Measurements from ENCODE around the gene KIFBP. TPM values are rescaled to one million over a fixed set of nuclear protein-coding genes. Genes with fewer than 3 reads are reported as not detected.

Gene KIFBP
- total and polyA plus RNA-seq, 2 experiments from 2014 or later, result 33.8 to 40.5 TPM

DNA sequence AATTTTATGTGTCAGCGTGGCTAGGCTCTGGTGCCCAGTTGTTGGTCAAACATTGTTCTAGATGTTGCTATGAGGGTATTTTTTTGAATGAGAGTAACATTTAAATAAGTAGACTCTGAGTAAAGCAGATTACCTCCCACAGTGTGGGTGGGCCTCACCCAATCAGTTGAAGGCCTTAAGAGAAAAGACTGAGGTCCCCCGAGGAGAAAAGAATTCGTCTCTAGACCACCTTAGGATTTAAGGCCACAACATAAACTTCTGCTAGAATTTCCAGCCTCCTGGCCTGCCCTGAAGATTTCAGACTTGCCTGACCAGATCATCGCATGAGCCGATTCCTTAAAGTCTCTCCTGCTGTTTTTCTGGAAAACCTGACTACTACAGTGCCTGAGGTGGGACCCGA, 54.2 kb downstream of the KIFBP start:
- no peak overlapping the region for H3K27ac ChIP-seq
- H2AFZ ChIP-seq, result no peak overlapping the region
- TF ChIP-seq EZH2 (IDR thresholded peaks at IDR 0.05; ENCODE audit: borderline replicate concordance) (no peak), EZH2phosphoT487 (IDR thresholded peaks at IDR 0.05; ENCODE audit: low read depth, severe bottlenecking, unreplicated experiment) (no peak)
- TF ChIP-seq, protein P1, sequence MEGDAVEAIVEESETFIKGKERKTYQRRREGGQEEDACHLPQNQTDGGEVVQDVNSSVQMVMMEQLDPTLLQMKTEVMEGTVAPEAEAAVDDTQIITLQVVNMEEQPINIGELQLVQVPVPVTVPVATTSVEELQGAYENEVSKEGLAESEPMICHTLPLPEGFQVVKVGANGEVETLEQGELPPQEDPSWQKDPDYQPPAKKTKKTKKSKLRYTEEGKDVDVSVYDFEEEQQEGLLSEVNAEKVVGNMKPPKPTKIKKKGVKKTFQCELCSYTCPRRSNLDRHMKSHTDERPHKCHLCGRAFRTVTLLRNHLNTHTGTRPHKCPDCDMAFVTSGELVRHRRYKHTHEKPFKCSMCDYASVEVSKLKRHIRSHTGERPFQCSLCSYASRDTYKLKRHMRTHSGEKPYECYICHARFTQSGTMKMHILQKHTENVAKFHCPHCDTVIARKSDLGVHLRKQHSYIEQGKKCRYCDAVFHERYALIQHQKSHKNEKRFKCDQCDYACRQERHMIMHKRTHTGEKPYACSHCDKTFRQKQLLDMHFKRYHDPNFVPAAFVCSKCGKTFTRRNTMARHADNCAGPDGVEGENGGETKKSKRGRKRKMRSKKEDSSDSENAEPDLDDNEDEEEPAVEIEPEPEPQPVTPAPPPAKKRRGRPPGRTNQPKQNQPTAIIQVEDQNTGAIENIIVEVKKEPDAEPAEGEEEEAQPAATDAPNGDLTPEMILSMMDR (IDR thresholded peaks at IDR 0.05; ENCODE audit: poor library complexity), result no peak
- DNase-seq (ENCODE audit: low spot score), result no peak
- H3K4me1 ChIP-seq (ENCODE audit: insufficient read depth), result no peaks in the 10 kb centered on the region
- 92% methylated on average over 6 of the region's 6 CpGs for WGBS (ENCODE audit: low lambda C conversion rate, missing lambda C conversion rate)
- H4K20me1 ChIP-seq (ENCODE audit: insufficient read depth, poor library complexity, severe bottlenecking), result no peaks in the 10 kb centered on the region
- no peaks in the 10 kb centered on the region for H3K79me2 ChIP-seq
- H3K27me3 ChIP-seq, result no peaks in the 10 kb centered on the region
- no peaks in the 10 kb centered on the region for H3K9me2 ChIP-seq (replicated peaks; ENCODE audit: insufficient read depth)
- no peak overlapping the region for H3K4me3 ChIP-seq
- H3K36me3 ChIP-seq (replicated peaks; ENCODE audit: insufficient read depth, low read depth), result no peaks in the 10 kb centered on the region
- no peaks in the 10 kb centered on the region for H3K9me3 ChIP-seq (ENCODE audit: low read depth)
- H3K4me2 ChIP-seq, result no peak overlapping the region

DNA sequence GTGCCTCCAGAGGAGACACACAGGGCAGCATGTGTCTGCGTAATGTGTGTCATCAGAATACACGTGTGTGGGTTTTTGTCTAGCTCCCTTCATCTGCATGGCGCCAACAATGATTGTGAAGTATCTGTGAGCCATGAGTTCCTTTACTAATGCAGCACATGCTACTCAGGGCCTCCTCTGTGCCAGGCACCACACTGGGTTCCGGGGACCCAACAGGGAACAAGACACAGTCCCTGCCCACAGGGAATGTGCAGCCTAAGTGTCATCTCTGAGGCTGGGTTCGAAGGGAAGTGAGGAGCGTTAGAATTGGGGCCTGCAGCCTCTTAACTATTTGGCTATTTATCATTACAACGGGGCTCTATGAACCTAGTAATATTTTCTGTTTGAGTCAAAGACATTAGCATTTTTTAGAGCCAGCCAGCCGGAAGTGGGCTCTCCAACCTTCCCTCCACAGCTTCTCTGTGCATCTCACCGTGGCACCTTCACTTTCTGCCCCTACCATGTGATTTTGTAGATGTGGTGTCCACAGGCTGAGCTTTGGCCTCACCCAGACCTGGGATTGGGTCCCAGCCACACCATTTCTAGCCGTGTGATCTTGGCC, 55.4 kb downstream of the KIFBP start:
- Histone ChIP-seq H3K4me1 (ENCODE audit: insufficient read depth) (no peaks in the 10 kb centered on the region), H3K4me2 (no peak overlapping the region), H4K20me1 (ENCODE audit: insufficient read depth, poor library complexity, severe bottlenecking) (no peaks in the 10 kb centered on the region), H3K79me2 (no peaks in the 10 kb centered on the region), H3K27me3 (no peaks in the 10 kb centered on the region), H3K27ac (no peak overlapping the region), H2AFZ (no peak overlapping the region), H3K9me2 (replicated peaks; ENCODE audit: insufficient read depth) (no peaks in the 10 kb centered on the region), H3K36me3 (replicated peaks; ENCODE audit: insufficient read depth, low read depth) (no peaks in the 10 kb centered on the region), H3K4me3 (no peak overlapping the region), H3K9me3 (ENCODE audit: low read depth) (no peaks in the 10 kb centered on the region)
- 88% methylated on average over 10 of the region's 10 CpGs for WGBS (ENCODE audit: low lambda C conversion rate, missing lambda C conversion rate)
- TF ChIP-seq EZH2 (IDR thresholded peaks at IDR 0.05; ENCODE audit: borderline replicate concordance), result no peak
- no peak for TF ChIP-seq EZH2phosphoT487 (IDR thresholded peaks at IDR 0.05; ENCODE audit: low read depth, severe bottlenecking, unreplicated experiment)
- TF ChIP-seq, protein P1 (IDR thresholded peaks at IDR 0.05; ENCODE audit: poor library complexity), result no peak
- DNase-seq (ENCODE audit: low spot score), result no peak

DNA sequence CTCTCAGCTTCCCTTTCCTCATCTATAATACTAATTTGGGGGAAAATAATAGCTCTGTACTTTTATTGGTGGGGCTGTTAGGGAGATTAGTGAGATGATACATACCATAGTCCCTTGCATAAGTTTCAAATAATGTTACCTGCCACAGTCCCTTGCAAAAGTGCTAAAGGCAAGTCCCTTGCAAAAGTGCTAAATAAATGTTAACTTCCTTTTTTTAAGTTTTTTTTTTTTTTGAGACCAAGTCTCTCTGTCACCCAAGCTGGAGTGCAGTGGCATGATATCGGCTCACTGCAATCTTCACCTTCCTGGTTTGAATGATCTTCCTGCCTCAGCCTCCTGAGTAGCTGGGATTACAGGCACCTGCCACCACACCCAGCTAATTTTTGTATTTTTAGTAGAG, 55.9 kb downstream of the KIFBP start:
- no peak overlapping the region for H3K4me3 ChIP-seq
- H2AFZ ChIP-seq, result no peak overlapping the region
- no peak overlapping the region for H3K27ac ChIP-seq

More for the DNA sequence above, 55.9 kb downstream of the KIFBP start:
- Histone ChIP-seq H3K9me3 (ENCODE audit: low read depth) (no peaks in the 10 kb centered on the region), H3K36me3 (replicated peaks; ENCODE audit: insufficient read depth, low read depth) (no peaks in the 10 kb centered on the region), H3K4me2 (no peak overlapping the region), H3K27me3 (no peaks in the 10 kb centered on the region), H3K4me1 (ENCODE audit: insufficient read depth) (no peaks in the 10 kb centered on the region), H3K9me2 (replicated peaks; ENCODE audit: insufficient read depth) (no peaks in the 10 kb centered on the region), H4K20me1 (ENCODE audit: insufficient read depth, poor library complexity, severe bottlenecking) (no peaks in the 10 kb centered on the region), H3K79me2 (no peaks in the 10 kb centered on the region)
- no peak for DNase-seq (ENCODE audit: low spot score)
- 90% methylated on average over 1 of the region's 1 CpG for WGBS (ENCODE audit: low lambda C conversion rate, missing lambda C conversion rate)
- TF ChIP-seq, protein P1 (IDR thresholded peaks at IDR 0.05; ENCODE audit: poor library complexity), result no peak
- TF ChIP-seq EZH2 (IDR thresholded peaks at IDR 0.05; ENCODE audit: borderline replicate concordance), result no peak
- TF ChIP-seq EZH2phosphoT487 (IDR thresholded peaks at IDR 0.05; ENCODE audit: low read depth, severe bottlenecking, unreplicated experiment), result no peak
